CD14-positive monocyte (primary cell): ENCODE measurements around the gene BCOR. TPM values are rescaled to one million over a fixed set of nuclear protein-coding genes. Genes with fewer than 3 reads are reported as not detected.

Source experiments
- DNase-seq, 3 donors: peaks; one replicate each; pipeline ENCODE4 v3.0.0-alpha.2; 2011 to 2022
- H2AFZ ChIP-seq: 2 replicates; pipeline ENCODE4 v1.6.0; 2012; ENCODE audit warnings: mild to moderate bottlenecking, low read depth, low read length, inconsistent platforms; ENCODE audit not compliant: insufficient read depth, poor library complexity, severe bottlenecking
- H3K27ac ChIP-seq, 2 donors: 1 replicate in 1 of 2; 2 replicates in 1 of 2; pipeline ENCODE4 v1.5.1; 2012 to 2013; ENCODE audit warnings: low read length in 2 of 2, control low read depth in 1 of 2, inconsistent platforms in 1 of 2, low read depth in 1 of 2, mild to moderate bottlenecking in 1 of 2
- H3K27me3 ChIP-seq, 2 donors: one replicate each; pipeline versions ENCODE4 v1.6.0 to v1.6.1; 2011 to 2013; ENCODE audit warnings: low read length in 2 of 2; ENCODE audit not compliant: control insufficient read depth in 2 of 2, insufficient read depth in 2 of 2
- H3K36me3 ChIP-seq, 2 donors: replicated peaks in 1 of 2; 1 replicate in 1 of 2; 2 replicates in 1 of 2; pipeline versions ENCODE4 v1.5.1 to v1.6.1; 2012 to 2013; ENCODE audit warnings: low read length in 2 of 2, control low read depth in 1 of 2, inconsistent platforms in 1 of 2, mild to moderate bottlenecking in 1 of 2; ENCODE audit not compliant: insufficient read depth in 2 of 2, control insufficient read depth in 1 of 2
- H3K4me1 ChIP-seq, 2 donors: 1 replicate in 1 of 2; 2 replicates in 1 of 2; pipeline versions ENCODE4 v1.5.1 to v1.6.1; 2012 to 2013; ENCODE audit warnings: low read length in 2 of 2, control low read depth in 1 of 2, inconsistent platforms in 1 of 2, mild to moderate bottlenecking in 1 of 2, moderate library complexity in 1 of 2; ENCODE audit not compliant: insufficient read depth in 2 of 2, control insufficient read depth in 1 of 2
- H3K4me2 ChIP-seq: replicated peaks from 2 replicates; pipeline ENCODE3; 2012; ENCODE audit warnings: low read length, moderate library complexity, mild to moderate bottlenecking; ENCODE audit not compliant: poor library complexity, severe bottlenecking; ENCODE audit errors: extremely low read depth
- H3K4me3 ChIP-seq, 3 experiments: fragments of 200-600 bp in 1 of 3; sonication (generic) in 1 of 3; replicated peaks in 1 of 3; 1 replicate in 2 of 3; 2 replicates in 1 of 3; pipeline ENCODE4 v1.5.1; 2011 to 2013; ENCODE audit warnings: low read length in 3 of 3, mild to moderate bottlenecking in 3 of 3, control low read depth in 2 of 3, low read depth in 2 of 3, inconsistent platforms in 1 of 3, moderate library complexity in 1 of 3
- H3K79me2 ChIP-seq: 2 replicates; pipeline ENCODE4 v1.6.0; 2012; ENCODE audit warnings: mild to moderate bottlenecking, control low read depth, inconsistent platforms, low read length, moderate library complexity; ENCODE audit not compliant: insufficient read depth
- H3K9ac ChIP-seq: 2 replicates; pipeline ENCODE4 v1.6.0; 2017; ENCODE audit warnings: low read length, mild to moderate bottlenecking; ENCODE audit not compliant: insufficient read depth, poor library complexity, severe bottlenecking
- H3K9me3 ChIP-seq, 2 donors: replicated peaks in 1 of 2; 1 replicate in 1 of 2; 2 replicates in 1 of 2; pipeline versions ENCODE4 v1.5.1 to v1.6.1; 2012 to 2013; ENCODE audit warnings: low read length in 2 of 2, control low read depth in 1 of 2; ENCODE audit not compliant: control insufficient read depth in 1 of 2, insufficient read depth in 1 of 2
- H4K20me1 ChIP-seq: 2 replicates; pipeline ENCODE4 v1.6.0; 2012; ENCODE audit warnings: mild to moderate bottlenecking, low read length, control low read depth, moderate library complexity; ENCODE audit not compliant: insufficient read depth
- H3K27ac Mint-ChIP-seq, 7 donors: one replicate each; pipeline ENCODE4 v1.8.0; 2020; ENCODE audit warnings: mild to moderate bottlenecking in 7 of 7, mixed read lengths in 7 of 7, moderate library complexity in 6 of 7, inconsistent platforms in 2 of 7
- H3K27me3 Mint-ChIP-seq, 3 donors: one replicate each; pipeline ENCODE4 v1.8.0; 2021 to 2022; ENCODE audit warnings: low read depth in 3 of 3, mild to moderate bottlenecking in 3 of 3, mixed read lengths in 3 of 3, moderate library complexity in 3 of 3, inconsistent platforms in 1 of 3
- H3K36me3 Mint-ChIP-seq, 2 donors: one replicate each; pipeline ENCODE4 v1.8.0; 2020; ENCODE audit warnings: mixed read lengths in 2 of 2, inconsistent platforms in 1 of 2, mild to moderate bottlenecking in 1 of 2
- H3K4me1 Mint-ChIP-seq: one replicate; pipeline ENCODE4 v1.8.0; 2020; ENCODE audit warnings: mild to moderate bottlenecking, mixed read lengths
- H3K4me3 Mint-ChIP-seq, 2 donors: one replicate each; pipeline ENCODE4 v1.8.0; 2020; ENCODE audit warnings: mild to moderate bottlenecking in 2 of 2, mixed read lengths in 2 of 2, moderate library complexity in 1 of 2
- H3K9me3 Mint-ChIP-seq, 7 donors: one replicate each; pipeline ENCODE4 v1.8.0; 2020 to 2022; ENCODE audit warnings: mixed read lengths in 7 of 7, mild to moderate bottlenecking in 6 of 7, moderate library complexity in 6 of 7, inconsistent platforms in 2 of 7
- WGBS: methylation state at CpG from one replicate; pipeline ENCODE4 v1.1.5; 2013; ENCODE audit warnings: missing lambda C conversion rate; ENCODE audit not compliant: insufficient coverage; 5-methylcytosine and 5-hydroxymethylcytosine counted together
- intact Hi-C, 2 donors: fragments of 100-400 bp; cut with micrococcal nuclease; formaldehyde crosslinking; loops; one replicate each; pipeline versions ENCODE4 v1.15.0 to v1.15.1; 2023
- polyA plus RNA-seq, 3 donors: library from polyadenylated mRNA; depleted of rRNA in 1 of 3; unstranded in 2 of 3; stranded (reverse) in 1 of 3; fragments of 300-500 nt in 2 of 3; fragments of >200 nt in 1 of 3; fragmentation: Illumina TruSeq in 2 of 3; gene quantifications; 1 replicate in 2 of 3; 2 replicates in 1 of 3; pipeline ENCODE4 v1.2.3, GENCODE V29; 2012 to 2021
- TF ChIP-seq, protein P1 (sequence below): fragments of 200-600 bp; IDR thresholded peaks from one replicate; pipeline ENCODE4 v1.8.0; 2022; ENCODE audit warnings: antibody characterized with exemption, mild to moderate bottlenecking

Gene BCOR
- polyA plus RNA-seq, 3 donors = 1.1 to 8.2 (median 2.6) TPM

DNA sequence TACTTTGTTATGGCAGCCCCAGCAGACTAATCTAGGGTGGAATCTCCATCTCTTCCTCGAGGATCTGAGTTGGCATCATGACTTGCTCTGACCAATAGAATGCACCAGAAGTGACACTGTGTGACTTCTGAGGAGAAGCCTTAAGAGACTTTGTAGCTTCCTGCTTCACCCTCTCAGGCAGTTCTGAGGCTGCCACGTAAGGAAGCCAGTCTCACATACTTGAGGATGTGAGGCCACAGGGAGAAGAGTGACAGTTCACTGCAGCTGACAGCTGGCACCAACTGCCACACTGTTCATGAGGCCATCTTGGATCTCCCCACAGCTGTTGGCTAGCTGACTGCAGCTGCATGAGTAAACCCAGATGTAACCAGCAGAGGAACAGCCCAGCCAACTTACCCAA lies 29.3 kb upstream of the BCOR start:
- Histone ChIP-seq H3K36me3 (no peaks in the 10 kb centered on the region), H3K9ac (no peak overlapping the region), H3K79me2 (no peaks in the 10 kb centered on the region), H3K4me3 (no peak overlapping the region), H3K9me3 (no peaks in the 10 kb centered on the region), H2AFZ (no peak overlapping the region), H3K4me1 (peaks cover 0 to 2% of the 10 kb centered on the region in 2 donors), H3K27ac (no peak overlapping the region), H4K20me1 (no peaks in the 10 kb centered on the region), H3K27me3 (no peaks in the 10 kb centered on the region), H3K4me2 (no peak overlapping the region)
- peak; percentile 38 to 79 (median 39) for DNase-seq
- peaks cover 0 to 2% (median 1%) of the 10 kb centered on the region in 3 donors for H3K27me3 Mint-ChIP-seq
- WGBS = no CpG with 5 or more reads among the region's 2 CpGs
- TF ChIP-seq, protein P1, sequence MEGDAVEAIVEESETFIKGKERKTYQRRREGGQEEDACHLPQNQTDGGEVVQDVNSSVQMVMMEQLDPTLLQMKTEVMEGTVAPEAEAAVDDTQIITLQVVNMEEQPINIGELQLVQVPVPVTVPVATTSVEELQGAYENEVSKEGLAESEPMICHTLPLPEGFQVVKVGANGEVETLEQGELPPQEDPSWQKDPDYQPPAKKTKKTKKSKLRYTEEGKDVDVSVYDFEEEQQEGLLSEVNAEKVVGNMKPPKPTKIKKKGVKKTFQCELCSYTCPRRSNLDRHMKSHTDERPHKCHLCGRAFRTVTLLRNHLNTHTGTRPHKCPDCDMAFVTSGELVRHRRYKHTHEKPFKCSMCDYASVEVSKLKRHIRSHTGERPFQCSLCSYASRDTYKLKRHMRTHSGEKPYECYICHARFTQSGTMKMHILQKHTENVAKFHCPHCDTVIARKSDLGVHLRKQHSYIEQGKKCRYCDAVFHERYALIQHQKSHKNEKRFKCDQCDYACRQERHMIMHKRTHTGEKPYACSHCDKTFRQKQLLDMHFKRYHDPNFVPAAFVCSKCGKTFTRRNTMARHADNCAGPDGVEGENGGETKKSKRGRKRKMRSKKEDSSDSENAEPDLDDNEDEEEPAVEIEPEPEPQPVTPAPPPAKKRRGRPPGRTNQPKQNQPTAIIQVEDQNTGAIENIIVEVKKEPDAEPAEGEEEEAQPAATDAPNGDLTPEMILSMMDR = no peak
- H3K4me1 Mint-ChIP-seq = peaks cover 7% of the 10 kb centered on the region
- intact Hi-C loops = no loop called here
- H3K4me3 Mint-ChIP-seq = no peak overlapping the region
- H3K36me3 Mint-ChIP-seq = peaks cover 0 to 7% of the 10 kb centered on the region in 2 donors
- H3K27ac Mint-ChIP-seq = peak overlapping the region in 2 of 7 donors; percentile 63 to 66
- H3K9me3 Mint-ChIP-seq = peaks cover 0 to 11% (median 2%) of the 10 kb centered on the region in 7 donors

DNA sequence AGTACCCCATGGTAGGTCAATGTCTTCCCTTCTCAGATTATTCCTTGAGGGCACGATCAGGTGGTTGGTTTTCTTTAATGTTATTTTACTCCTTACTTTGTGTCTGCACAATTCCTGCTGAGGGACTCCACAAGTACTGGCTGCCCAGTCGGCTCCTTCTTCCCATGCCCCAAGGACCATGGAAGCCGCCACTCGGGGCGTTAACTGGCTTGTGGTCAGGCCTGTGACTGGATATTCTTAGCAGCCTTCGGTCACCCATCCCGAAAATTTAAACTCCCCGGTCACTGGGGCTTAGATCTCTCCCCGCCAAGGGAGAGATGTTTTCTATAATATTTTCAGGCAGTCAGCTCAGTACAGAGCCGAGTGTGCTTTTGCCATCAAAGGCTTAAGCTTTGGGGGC lies 24.7 kb upstream of the BCOR start:
- Histone ChIP-seq H3K9ac (no peak overlapping the region), H3K36me3 (no peaks in the 10 kb centered on the region), H3K9me3 (no peaks in the 10 kb centered on the region), H3K27ac (no peak overlapping the region), H3K4me1 (peaks cover 18 to 21% of the 10 kb centered on the region in 2 donors), H3K4me2 (no peak overlapping the region), H4K20me1 (peaks cover 8% of the 10 kb centered on the region), H3K79me2 (no peaks in the 10 kb centered on the region), H3K27me3 (no peaks in the 10 kb centered on the region), H3K4me3 (no peak overlapping the region), H2AFZ (no peak overlapping the region)
- Mint-ChIP-seq H3K9me3 (peaks cover 0 to 7% (median 2%) of the 10 kb centered on the region in 7 donors), H3K4me1 (peaks cover 22% of the 10 kb centered on the region), H3K27ac (no peak overlapping the region), H3K36me3 (peaks cover 0 to 8% of the 10 kb centered on the region in 2 donors), H3K27me3 (peaks cover 0 to 5% (median 4%) of the 10 kb centered on the region in 3 donors), H3K4me3 (no peak overlapping the region)
- WGBS = no CpG with 5 or more reads among the region's 10 CpGs
- TF ChIP-seq, protein P1 = no peak
- DNase-seq = no peak
- intact Hi-C loops = no loop called here
